BLaER1 treated with 17β-estradiol and CSF1 and Interleukin-3, amounts not matched to agents 10 nM and 100 nM (cell line): ENCODE measurements around the gene GID8.

Source experiments
- H3K27ac ChIP-seq, 11 experiments: shearing (Covaris generic); formaldehyde crosslinking; 2 replicates each; pipeline ENCODE4 v1.8.1; 2022
- H3K27me3 ChIP-seq, 11 experiments: shearing (Covaris generic); formaldehyde crosslinking; 2 replicates each; pipeline ENCODE4 v1.8.1; 2022
- H3K36me3 ChIP-seq, 11 experiments: shearing (Covaris generic); formaldehyde crosslinking; 2 replicates each; pipeline ENCODE4 v1.8.1; 2022
- H3K4me1 ChIP-seq, 10 experiments: shearing (Covaris generic); formaldehyde crosslinking; 2 replicates each; pipeline ENCODE4 v1.8.1; 2022
- H3K4me2 ChIP-seq, 11 experiments: shearing (Covaris generic); formaldehyde crosslinking; 2 replicates each; pipeline ENCODE4 v1.8.1; 2022
- H3K4me3 ChIP-seq, 10 experiments: shearing (Covaris generic); formaldehyde crosslinking; 2 replicates each; pipeline ENCODE4 v1.8.1; 2022
- H3K9ac ChIP-seq, 11 experiments: shearing (Covaris generic); formaldehyde crosslinking; 2 replicates each; pipeline ENCODE4 v1.8.1; 2022
- H3K9me3 ChIP-seq, 11 experiments: shearing (Covaris generic); formaldehyde crosslinking; replicated peaks in 1 of 11; 2 replicates each; pipeline ENCODE4 v1.8.1; 2022
- H4K20me1 ChIP-seq, 11 experiments: shearing (Covaris generic); formaldehyde crosslinking; 2 replicates each; pipeline ENCODE4 v1.8.1; 2022
- Cebpa-rat ChIP-seq, 11 experiments: shearing (Covaris generic); IDR thresholded peaks; 2 replicates each; pipeline ENCODE4 v1.8.1; 2022

GID8 gene

DNA sequence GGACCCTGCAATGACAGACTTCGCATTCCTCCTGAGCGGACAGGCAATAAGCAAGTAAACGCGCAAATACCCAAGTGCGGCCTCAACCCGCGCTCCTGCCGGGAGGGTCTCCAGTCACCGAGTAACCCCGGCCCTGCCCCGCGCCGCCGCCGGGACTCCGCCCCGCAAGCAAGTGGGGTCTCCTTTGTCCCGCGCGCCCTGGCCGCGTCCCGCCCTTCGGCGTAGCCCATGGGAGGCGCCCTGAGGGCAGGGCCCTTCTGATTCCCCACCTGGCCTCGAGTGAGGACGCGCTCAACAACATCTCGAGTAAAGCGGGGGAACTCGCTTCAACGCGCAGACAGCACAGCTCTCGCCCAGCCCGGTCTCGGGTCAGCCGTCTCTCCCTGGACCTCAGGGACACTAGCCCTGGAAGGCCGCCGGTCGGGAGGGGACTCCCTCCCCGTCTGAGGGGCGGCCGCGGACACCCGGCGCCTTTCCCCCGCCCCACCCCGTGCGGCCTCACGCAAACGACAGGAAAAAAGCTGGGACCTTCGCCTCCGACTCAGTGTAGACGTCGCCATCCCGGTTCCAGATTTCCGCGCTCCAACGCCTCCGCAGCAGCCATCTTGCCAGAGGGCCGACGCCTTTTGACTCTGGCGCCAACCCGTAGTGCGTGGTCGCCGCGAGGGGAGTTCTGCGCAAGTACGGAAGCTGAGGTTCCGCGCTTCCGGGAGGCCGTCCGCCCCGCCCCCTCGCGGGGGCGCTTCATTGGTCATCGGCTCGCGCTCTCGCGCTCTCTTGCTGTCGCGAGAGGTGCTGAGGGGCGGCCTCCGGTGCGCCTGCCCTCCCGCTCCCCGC is 461 bp upstream of the GID8 start:
- Histone ChIP-seq H3K9me3 (no peaks in the 10 kb centered on the region), H3K27me3 (no peaks in the 10 kb centered on the region), H4K20me1 (peaks cover 69 to 91% (median 84%) of the 10 kb centered on the region in 11 experiments; a peak in 21 of 22 replicates), H3K36me3 (peaks cover 47 to 69% (median 58%) of the 10 kb centered on the region in 11 experiments), H3K4me3 (peak overlapping the region; percentile 70 to 99 (median 91)), H3K27ac (peak overlapping the region; percentile 92 to 99 (median 96)), H3K4me1 (peaks cover 53 to 74% (median 60%) of the 10 kb centered on the region in 10 experiments), H3K4me2 (peak overlapping the region; percentile 82 to 97 (median 95)), H3K9ac (peak overlapping the region; percentile 93 to 99 (median 98))
- TF ChIP-seq Cebpa-rat (IDR thresholded peaks at IDR 0.05): no peak

- no peak overlapping the region for H3K27ac ChIP-seq
- H3K4me3 ChIP-seq: no peak overlapping the region
- H3K36me3 ChIP-seq: peaks cover 56 to 69% (median 58%) of the 10 kb centered on the region in 11 experiments
- H3K4me1 ChIP-seq: peaks cover 23 to 43% (median 31%) of the 10 kb centered on the region in 10 experiments
- no peaks in the 10 kb centered on the region for H3K9me3 ChIP-seq
- TF ChIP-seq Cebpa-rat (IDR thresholded peaks at IDR 0.05): no peak
- H3K4me2 ChIP-seq: peak overlapping the region in 1 of 11 experiments; percentile 40; a peak in 1 of 22 replicates
- H3K27me3 ChIP-seq: no peaks in the 10 kb centered on the region
- H3K9ac ChIP-seq: peak overlapping the region in 6 of 11 experiments; percentile 1 to 32 (median 24); a peak in 6 of 22 replicates
- peaks cover 57 to 91% (median 77%) of the 10 kb centered on the region in 11 experiments; a peak in 21 of 22 replicates for H4K20me1 ChIP-seq
These were observed 2.9 kb downstream of the GID8 start for GRCh38 chr20:62940875-62941274.

GRCh38 chr20:62941792-62942191 is 3.8 kb downstream of the GID8 start:
- peaks cover 62 to 71% (median 64%) of the 10 kb centered on the region in 11 experiments for H3K36me3 ChIP-seq
- TF ChIP-seq Cebpa-rat (IDR thresholded peaks at IDR 0.05): no peak

DNA sequence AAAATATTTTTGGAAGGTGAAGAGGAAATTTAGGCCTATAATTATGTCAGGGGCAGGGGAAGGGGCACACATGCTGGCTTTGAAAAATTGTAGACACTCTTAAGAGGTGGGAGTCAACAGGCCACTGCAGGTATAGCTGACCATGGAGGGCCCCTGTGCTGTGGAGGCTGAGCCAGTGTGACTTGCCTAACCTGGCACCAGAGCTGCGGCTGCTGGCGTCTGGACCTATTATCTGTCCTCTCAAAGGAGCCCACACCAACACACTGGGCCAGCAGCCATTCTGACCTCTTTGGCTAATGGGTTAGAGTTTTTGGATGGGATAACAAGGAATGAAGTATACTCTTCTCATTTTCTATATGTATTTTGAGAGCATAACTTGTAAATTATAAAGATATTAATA is 4.5 kb downstream of the GID8 start:
- H4K20me1 ChIP-seq: peaks cover 67 to 93% (median 82%) of the 10 kb centered on the region in 11 experiments; a peak in 21 of 22 replicates
- H3K4me2 ChIP-seq: no peak overlapping the region
- H3K9me3 ChIP-seq: no peaks in the 10 kb centered on the region
- no peaks in the 10 kb centered on the region for H3K27me3 ChIP-seq
- peaks cover 14 to 34% (median 21%) of the 10 kb centered on the region in 10 experiments for H3K4me1 ChIP-seq
- peaks cover 69 to 77% (median 71%) of the 10 kb centered on the region in 11 experiments for H3K36me3 ChIP-seq
- no peak overlapping the region for H3K27ac ChIP-seq
- TF ChIP-seq Cebpa-rat (IDR thresholded peaks at IDR 0.05): no peak
- no peak overlapping the region for H3K4me3 ChIP-seq
- H3K9ac ChIP-seq: peak overlapping the region in 4 of 11 experiments; percentile 0 to 50 (median 10); a peak in 3 of 22 replicates

More at GRCh38 chr20:62941792-62942191, 3.8 kb downstream of the GID8 start:
- Histone ChIP-seq H3K9me3 (no peaks in the 10 kb centered on the region), H3K27me3 (no peaks in the 10 kb centered on the region), H3K4me1 (peaks cover 14 to 34% (median 22%) of the 10 kb centered on the region in 10 experiments), H4K20me1 (peaks cover 62 to 91% (median 80%) of the 10 kb centered on the region in 11 experiments; a peak in 21 of 22 replicates), H3K4me3 (no peak overlapping the region), H3K9ac (peak overlapping the region in 4 of 11 experiments; percentile 0 to 50 (median 11); a peak in 3 of 22 replicates), H3K4me2 (no peak overlapping the region), H3K27ac (no peak overlapping the region)

- Histone ChIP-seq H3K4me1 (peaks cover 14 to 34% (median 21%) of the 10 kb centered on the region in 10 experiments), H3K9me3 (peaks cover 0 to 8% (median 2%) of the 10 kb centered on the region in 11 experiments; a peak in 8 of 22 replicates), H3K27ac (no peak overlapping the region), H4K20me1 (peaks cover 70 to 100% (median 87%) of the 10 kb centered on the region in 11 experiments; a peak in 21 of 22 replicates), H3K27me3 (no peaks in the 10 kb centered on the region), H3K36me3 (peaks cover 78 to 87% (median 80%) of the 10 kb centered on the region in 11 experiments), H3K9ac (0 out of 22 replicates have a peak overlapping the region, but pooled peaks of 1 of the 11 experiments have one; percentile 11), H3K4me3 (no peak overlapping the region), H3K4me2 (no peak overlapping the region)
- no peak for TF ChIP-seq Cebpa-rat (IDR thresholded peaks at IDR 0.05)
These were observed 5.4 kb downstream of the GID8 start for GRCh38 chr20:62943396-62943795.

- peaks cover 62 to 100% (median 79%) of the 10 kb centered on the region in 11 experiments; a peak in 21 of 22 replicates for H4K20me1 ChIP-seq
- no peak overlapping the region for H3K4me3 ChIP-seq
- peaks cover 86 to 95% (median 88%) of the 10 kb centered on the region in 11 experiments for H3K36me3 ChIP-seq
- no peak overlapping the region for H3K27ac ChIP-seq
- H3K27me3 ChIP-seq: no peaks in the 10 kb centered on the region
- no peak for TF ChIP-seq Cebpa-rat (IDR thresholded peaks at IDR 0.05)
- no peak overlapping the region for H3K4me2 ChIP-seq
- H3K9ac ChIP-seq: peak overlapping the region in 1 of 11 experiments; percentile 3; a peak in 1 of 22 replicates
- peaks cover 9 to 31% (median 16%) of the 10 kb centered on the region in 10 experiments for H3K4me1 ChIP-seq
- peaks cover 4 to 16% (median 10%) of the 10 kb centered on the region in 11 experiments; a peak in 19 of 22 replicates for H3K9me3 ChIP-seq
These were observed 6.2 kb downstream of the GID8 start for GRCh38 chr20:62944184-62944583.

DNA sequence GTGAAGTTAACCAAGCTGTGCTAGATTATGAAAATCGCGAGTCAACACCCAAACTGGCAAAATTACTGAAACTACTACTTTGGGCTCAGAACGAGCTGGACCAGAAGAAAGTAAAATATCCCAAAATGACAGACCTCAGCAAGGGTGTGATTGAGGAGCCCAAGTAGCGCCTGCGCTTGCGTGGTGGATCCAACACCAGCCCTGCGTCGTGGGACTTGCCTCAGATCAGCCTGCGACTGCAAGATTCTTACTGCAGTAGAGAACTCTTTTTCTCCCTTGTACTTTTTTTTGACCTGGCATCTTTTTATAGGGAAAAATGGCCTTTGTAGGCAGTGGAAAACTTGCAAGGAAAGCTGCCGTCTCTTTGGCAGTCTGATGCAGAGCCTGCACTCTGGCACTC is 6.8 kb downstream of the GID8 start:
- Histone ChIP-seq H3K27ac (no peak overlapping the region), H3K27me3 (no peaks in the 10 kb centered on the region), H3K9ac (no peak overlapping the region), H3K9me3 (peaks cover 4 to 20% (median 16%) of the 10 kb centered on the region in 11 experiments; a peak in 19 of 22 replicates), H3K36me3 (peaks cover 92 to 97% (median 94%) of the 10 kb centered on the region in 11 experiments), H3K4me2 (no peak overlapping the region), H3K4me3 (no peak overlapping the region), H4K20me1 (peaks cover 57 to 100% (median 74%) of the 10 kb centered on the region in 11 experiments; a peak in 20 of 22 replicates), H3K4me1 (peaks cover 4 to 31% (median 16%) of the 10 kb centered on the region in 10 experiments)
- TF ChIP-seq Cebpa-rat (IDR thresholded peaks at IDR 0.05): no peak

DNA sequence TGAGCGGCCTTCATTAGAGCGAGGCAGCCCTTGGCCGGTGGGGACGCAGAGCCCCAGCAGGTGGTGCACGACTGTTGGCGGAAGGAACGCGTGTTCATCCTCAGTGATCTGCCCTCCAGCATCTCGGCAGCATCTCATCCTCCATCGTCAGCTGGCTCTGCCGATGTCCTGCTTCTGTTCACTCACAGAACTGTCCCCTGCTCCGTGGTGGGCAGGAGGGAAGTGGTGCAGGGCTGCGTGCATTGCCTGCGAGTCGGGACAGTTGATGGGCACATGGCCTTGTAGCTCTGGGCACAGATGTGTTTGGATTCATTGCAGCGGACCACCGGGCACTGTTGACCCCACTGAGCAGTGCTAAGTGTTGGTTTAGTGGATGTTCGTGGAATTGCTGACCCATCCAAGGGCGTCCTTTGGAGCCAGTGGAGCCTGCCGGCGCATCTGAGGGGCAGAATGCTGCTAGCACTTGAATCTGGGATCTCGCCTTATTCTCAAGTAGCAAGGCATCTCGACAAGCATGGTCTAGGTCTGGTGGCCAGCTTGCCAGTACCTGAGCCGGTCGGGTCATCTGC is 7.9 kb downstream of the GID8 start:
- H3K9ac ChIP-seq: no peak overlapping the region
- H4K20me1 ChIP-seq: peaks cover 47 to 99% (median 64%) of the 10 kb centered on the region in 11 experiments; a peak in 19 of 22 replicates
- no peak for TF ChIP-seq Cebpa-rat (IDR thresholded peaks at IDR 0.05)
- no peak overlapping the region for H3K27ac ChIP-seq
- no peak overlapping the region for H3K4me3 ChIP-seq
- no peak overlapping the region for H3K4me2 ChIP-seq
- peaks cover 4 to 26% (median 19%) of the 10 kb centered on the region in 10 experiments; a peak in 18 of 20 replicates for H3K4me1 ChIP-seq
- H3K9me3 ChIP-seq: peaks cover 4 to 20% (median 17%) of the 10 kb centered on the region in 11 experiments; a peak in 19 of 22 replicates
- peaks cover 98 to 100% (median 100%) of the 10 kb centered on the region in 11 experiments for H3K36me3 ChIP-seq
- no peaks in the 10 kb centered on the region for H3K27me3 ChIP-seq
